Stimulated activated CD4-positive, alpha-beta T cell treated with anti-CD3 and anti-CD28 coated beads, Interleukin-4, amount 100 ng/mL, for 48 hours (primary cell): ENCODE measurements around the gene WDSUB1.

Experiments used
- DNase-seq, 2 donors: peaks; one replicate each; pipeline ENCODE4 v3.0.0-alpha.2; 2020; ENCODE audit warnings: low read depth in 2 of 2

The WDSUB1 gene

GRCh38 chr2:159285929-159286708 is at the start of gene WDSUB1:
Gene WDSUB1, minus strand, starts transcription at chr2:159286703. Its CDS starts 3,634 bp downstream, at chr2:159283069.
- peak in 1 of 2 donors; percentile 11 for DNase-seq

- DNase-seq = no peak
These were observed 40.2 kb upstream of the WDSUB1 start for GRCh38 chr2:159326569-159327255.

GRCh38 chr2:159322419-159322818 is 35.9 kb upstream of the WDSUB1 start:
- no peak for DNase-seq

- no peak for DNase-seq
These were observed 31.0 kb upstream of the WDSUB1 start for GRCh38 chr2:159317392-159318088.

- DNase-seq = no peak
These were observed 21.4 kb upstream of the WDSUB1 start for GRCh38 chr2:159307942-159308341.

GRCh38 chr2:159300586-159300985 is 14.1 kb upstream of the WDSUB1 start:
- DNase-seq = no peak

GRCh38 chr2:159298967-159299366 is 12.5 kb upstream of the WDSUB1 start:
- no peak for DNase-seq

- no peak for DNase-seq
These were observed 10.7 kb upstream of the WDSUB1 start for GRCh38 chr2:159297042-159297707.

- DNase-seq = no peak
These were observed 5.7 kb upstream of the WDSUB1 start for GRCh38 chr2:159292157-159292556.

GRCh38 chr2:159290289-159290907 is 3.9 kb upstream of the WDSUB1 start:
- DNase-seq = no peak

- DNase-seq = no peak
These were observed 1.2 kb upstream of the WDSUB1 start for GRCh38 chr2:159287733-159288132.

- DNase-seq = peak; percentile 95
These were observed 372 bp upstream of the WDSUB1 start for GRCh38 chr2:159286709-159287441.

- no peak for DNase-seq
These were observed 1.1 kb downstream of the WDSUB1 start for GRCh38 chr2:159285433-159285832.

GRCh38 chr2:159283529-159283928 is 3.0 kb downstream of the WDSUB1 start:
- no peak for DNase-seq

GRCh38 chr2:159281002-159281401 is 5.5 kb downstream of the WDSUB1 start:
- no peak for DNase-seq

- DNase-seq = no peak
These were observed 6.8 kb downstream of the WDSUB1 start for GRCh38 chr2:159279700-159280099.

GRCh38 chr2:159275111-159275510 is 11.4 kb downstream of the WDSUB1 start:
- no peak for DNase-seq

- no peak for DNase-seq
These were observed 14.3 kb downstream of the WDSUB1 start for GRCh38 chr2:159272156-159272555.

GRCh38 chr2:159270744-159271379 is 15.6 kb downstream of the WDSUB1 start:
- no peak for DNase-seq

- no peak for DNase-seq
These were observed 18.6 kb downstream of the WDSUB1 start for GRCh38 chr2:159267921-159268320.
